ENCODE results near the gene IGSF3. TPM values are rescaled to one million over a fixed set of nuclear protein-coding genes. Genes with fewer than 3 reads are reported as not detected.
"Not testable (repeated sequence)": the region's sequence is repeated elsewhere in the genome, so short reads cannot be mapped to it uniquely, and the experiment has no call there.

IGSF3 gene
- total and polyA plus RNA-seq, 10 of the 15 experiments (the other 5 are each of a cell fraction or from before 2014, with no cell fraction given): 1.4 to 18.0 (median 9.6) TPM

- TF ChIP-seq RAD21 (IDR thresholded peaks at IDR 0.05; ENCODE audit: insufficient read depth, low read depth, low read length): peak; percentile 10; the same call in 1 of the 2 replicates
- TF ChIP-seq CTCF (IDR thresholded peaks at IDR 0.05 in 2 of 3, conservative IDR thresholded peaks at IDR 0.05 in 1 of 3; ENCODE audit: control insufficient read depth in 2 of 3, extremely low read depth in 1 of 3, insufficient read depth in 1 of 3, low read depth in 3 of 3, low read length in 3 of 3): peak; percentile 2 to 25 (median 23); a peak in 1 of 6 replicates
- H3K27me3 ChIP-seq (replicated peaks in 1 of 2; ENCODE audit: control insufficient read depth in 2 of 2, insufficient read depth in 2 of 2, low read length in 1 of 2); in situ Hi-C loops (cut with MboI); H3K36me3 ChIP-seq (ENCODE audit: control insufficient read depth in 2 of 2, insufficient read depth in 2 of 2, low read length in 1 of 2); DNase-seq (ENCODE audit: low read depth, low spot score); FAIRE-seq; BruUV-seq (replicated peaks); H3K9ac ChIP-seq (ENCODE audit: control insufficient read depth, insufficient read depth, low read length); H3K4me2 ChIP-seq (ENCODE audit: control insufficient read depth, insufficient read depth); intact Hi-C loops (cut with micrococcal nuclease; ENCODE audit: unreplicated experiment); ATAC-seq; H3K27ac ChIP-seq (ENCODE audit: control insufficient read depth, insufficient read depth); H4K20me1 ChIP-seq (ENCODE audit: control insufficient read depth, insufficient read depth); H3K79me2 ChIP-seq (ENCODE audit: control insufficient read depth, insufficient read depth, low read length); H3K4me3 ChIP-seq; H3K9me3 ChIP-seq (replicated peaks; ENCODE audit: control insufficient read depth, insufficient read depth, low read length); POLR2A ChIA-PET: not testable (repeated sequence)
- 0% methylated on average over 1 of the region's 2 CpGs for WGBS (ENCODE audit: insufficient coverage, insufficient replicate concordance, low lambda C conversion rate, missing lambda C conversion rate)
- ChIA-PET CTCF (interaction anchor here (0.7 to 2.9 kb wide), 6 partner anchors 28 to 52 kb away, joined by 3 to 13 read pairs (median 4); no protein-coding TSS in a partner anchor), RAD21 (ENCODE audit: unreplicated experiment) (interaction anchor here (0.8 to 1.0 kb wide), 3 partner anchors 34 to 55 kb away, joined by 4 to 5 read pairs (median 4); no protein-coding TSS in a partner anchor), SMC1A (ENCODE audit: uncharacterized antibody, unreplicated experiment) (interaction anchor here (1.1 to 2.4 kb wide), 3 partner anchors 33 to 56 kb away, joined by 4 to 16 read pairs (median 6); no protein-coding TSS in a partner anchor)
- peak overlapping the region; percentile 29; the same call in 1 of the 2 replicates for H2AFZ ChIP-seq (ENCODE audit: control insufficient read depth, low read depth, low read length)
- peaks cover 21% of the 10 kb centered on the region for H3K4me1 ChIP-seq (ENCODE audit: control insufficient read depth, insufficient read depth, low read length)
Measured at GRCh38 chr1:116630057-116630456, 37.5 kb downstream of the IGSF3 start.

GRCh38 chr1:116629441-116629840 lies 38.1 kb downstream of the IGSF3 start:
- not testable (repeated sequence) for H2AFZ ChIP-seq (ENCODE audit: control insufficient read depth, low read depth, low read length)
- WGBS (ENCODE audit: insufficient coverage, insufficient replicate concordance, low lambda C conversion rate, missing lambda C conversion rate): 88% methylated on average over 2 of the region's 2 CpGs

More at GRCh38 chr1:116629441-116629840, 38.1 kb downstream of the IGSF3 start:
- H3K9ac ChIP-seq (ENCODE audit: control insufficient read depth, insufficient read depth, low read length); H3K9me3 ChIP-seq (replicated peaks; ENCODE audit: control insufficient read depth, insufficient read depth, low read length); H3K27me3 ChIP-seq (replicated peaks in 1 of 2; ENCODE audit: control insufficient read depth in 2 of 2, insufficient read depth in 2 of 2, low read length in 1 of 2); FAIRE-seq; H3K36me3 ChIP-seq (ENCODE audit: control insufficient read depth in 2 of 2, insufficient read depth in 2 of 2, low read length in 1 of 2); ATAC-seq; H4K20me1 ChIP-seq (ENCODE audit: control insufficient read depth, insufficient read depth); BruUV-seq (replicated peaks); H3K27ac ChIP-seq (ENCODE audit: control insufficient read depth, insufficient read depth); in situ Hi-C loops (cut with MboI); H3K4me3 ChIP-seq; intact Hi-C loops (cut with micrococcal nuclease; ENCODE audit: unreplicated experiment); H3K4me2 ChIP-seq (ENCODE audit: control insufficient read depth, insufficient read depth); DNase-seq (ENCODE audit: low read depth, low spot score); H3K79me2 ChIP-seq (ENCODE audit: control insufficient read depth, insufficient read depth, low read length); POLR2A ChIA-PET: not testable (repeated sequence)
- SMC1A ChIA-PET (ENCODE audit: uncharacterized antibody, unreplicated experiment): interaction anchor here (0.8 to 2.4 kb wide), 4 partner anchors 32 to 57 kb away, joined by 3 to 16 read pairs (median 5); no protein-coding TSS in a partner anchor
- CTCF ChIA-PET: interaction anchor here (0.7 to 2.4 kb wide), 9 partner anchors 10 to 189 kb away, joined by 3 to 12 read pairs (median 3); no protein-coding TSS in a partner anchor
- H3K4me1 ChIP-seq (ENCODE audit: control insufficient read depth, insufficient read depth, low read length): peaks cover 21% of the 10 kb centered on the region
- RAD21 ChIA-PET (ENCODE audit: unreplicated experiment): interaction anchor here (1.0 kb wide), 1 partner anchor 33 kb away, joined by 5 read pairs; no protein-coding TSS in a partner anchor
